ENCODE measurements around the gene CDH4. TPM values are rescaled to one million over a fixed set of nuclear protein-coding genes. Genes with fewer than 3 reads are reported as not detected.

The CDH4 gene
- total RNA-seq, 4 donors from 2014 or later = under 0.01 to 0.56 (median 0.19) TPM; not detected in 1

DNA sequence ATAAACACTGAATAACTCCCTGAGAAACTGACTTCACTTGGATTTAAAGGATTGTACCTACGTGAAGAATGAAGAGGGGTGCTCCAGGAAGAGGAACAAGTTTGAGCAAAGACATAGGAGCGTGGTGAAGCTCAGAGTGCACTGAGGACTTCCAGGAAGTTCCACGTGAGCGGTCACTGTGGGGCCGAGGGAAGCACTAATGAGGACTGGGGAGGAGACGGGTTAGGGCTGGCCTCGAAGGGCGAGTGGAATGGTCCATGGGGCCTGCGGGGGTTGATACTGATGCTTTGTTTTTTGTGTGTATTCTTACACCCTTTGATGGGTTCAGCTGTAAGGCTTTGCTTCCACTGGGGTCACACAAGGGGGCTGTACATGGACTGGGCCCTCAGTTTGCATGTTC lies 91.9 kb downstream of the CDH4 start:
- DNase-seq (ENCODE audit: low spot score) = no peak
- ATAC-seq (ENCODE audit: low FRiP score) = no peak
- TF ChIP-seq, protein P1, sequence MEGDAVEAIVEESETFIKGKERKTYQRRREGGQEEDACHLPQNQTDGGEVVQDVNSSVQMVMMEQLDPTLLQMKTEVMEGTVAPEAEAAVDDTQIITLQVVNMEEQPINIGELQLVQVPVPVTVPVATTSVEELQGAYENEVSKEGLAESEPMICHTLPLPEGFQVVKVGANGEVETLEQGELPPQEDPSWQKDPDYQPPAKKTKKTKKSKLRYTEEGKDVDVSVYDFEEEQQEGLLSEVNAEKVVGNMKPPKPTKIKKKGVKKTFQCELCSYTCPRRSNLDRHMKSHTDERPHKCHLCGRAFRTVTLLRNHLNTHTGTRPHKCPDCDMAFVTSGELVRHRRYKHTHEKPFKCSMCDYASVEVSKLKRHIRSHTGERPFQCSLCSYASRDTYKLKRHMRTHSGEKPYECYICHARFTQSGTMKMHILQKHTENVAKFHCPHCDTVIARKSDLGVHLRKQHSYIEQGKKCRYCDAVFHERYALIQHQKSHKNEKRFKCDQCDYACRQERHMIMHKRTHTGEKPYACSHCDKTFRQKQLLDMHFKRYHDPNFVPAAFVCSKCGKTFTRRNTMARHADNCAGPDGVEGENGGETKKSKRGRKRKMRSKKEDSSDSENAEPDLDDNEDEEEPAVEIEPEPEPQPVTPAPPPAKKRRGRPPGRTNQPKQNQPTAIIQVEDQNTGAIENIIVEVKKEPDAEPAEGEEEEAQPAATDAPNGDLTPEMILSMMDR (IDR thresholded peaks at IDR 0.05) = no peak

DNA sequence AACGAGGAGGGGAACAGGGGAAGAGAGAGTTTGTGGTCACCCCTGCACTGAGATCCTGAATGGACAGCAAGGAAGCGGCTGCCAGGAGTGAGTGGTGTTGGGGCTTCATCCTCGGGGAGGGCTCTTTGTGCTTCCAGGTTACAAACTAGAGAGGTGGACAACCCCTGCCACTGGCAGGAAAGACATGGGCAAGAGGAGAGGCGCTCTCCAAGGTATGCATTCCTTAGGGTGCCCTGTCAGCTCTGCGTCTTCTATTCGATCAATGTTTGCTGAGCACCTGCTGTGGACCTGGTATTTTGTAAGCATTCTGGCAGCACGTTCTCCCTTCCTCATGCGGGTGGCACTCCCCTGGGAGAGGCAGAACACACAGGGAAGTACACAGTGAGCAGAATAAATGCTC lies 93.6 kb downstream of the CDH4 start:
- ATAC-seq (ENCODE audit: low FRiP score) (no peak), DNase-seq (ENCODE audit: low spot score) (no peak)
- TF ChIP-seq, protein P1 (IDR thresholded peaks at IDR 0.05) = no peak

DNA sequence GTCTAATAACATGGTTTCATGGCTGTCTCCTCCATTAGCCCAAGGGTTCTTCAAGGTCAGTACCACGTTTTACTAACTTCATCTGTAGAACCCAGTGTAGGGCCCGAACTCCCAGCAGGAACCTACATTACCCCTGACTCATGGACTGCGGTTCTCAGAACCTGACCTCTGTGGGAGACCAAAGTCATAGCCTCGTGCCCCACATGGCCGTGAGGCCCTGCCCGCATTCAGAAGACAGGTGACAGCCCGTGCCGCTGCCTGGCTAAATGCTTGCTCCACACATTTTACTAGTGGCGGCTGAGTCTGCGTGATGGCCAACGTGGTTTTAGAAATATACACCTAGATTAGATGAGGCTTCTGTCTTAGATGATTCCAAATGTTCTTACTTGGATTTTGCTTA lies 94.9 kb downstream of the CDH4 start:
- TF ChIP-seq, protein P1 (IDR thresholded peaks at IDR 0.05) = no peak
- DNase-seq (ENCODE audit: low spot score) (no peak), ATAC-seq (ENCODE audit: low FRiP score) (no peak)

DNA sequence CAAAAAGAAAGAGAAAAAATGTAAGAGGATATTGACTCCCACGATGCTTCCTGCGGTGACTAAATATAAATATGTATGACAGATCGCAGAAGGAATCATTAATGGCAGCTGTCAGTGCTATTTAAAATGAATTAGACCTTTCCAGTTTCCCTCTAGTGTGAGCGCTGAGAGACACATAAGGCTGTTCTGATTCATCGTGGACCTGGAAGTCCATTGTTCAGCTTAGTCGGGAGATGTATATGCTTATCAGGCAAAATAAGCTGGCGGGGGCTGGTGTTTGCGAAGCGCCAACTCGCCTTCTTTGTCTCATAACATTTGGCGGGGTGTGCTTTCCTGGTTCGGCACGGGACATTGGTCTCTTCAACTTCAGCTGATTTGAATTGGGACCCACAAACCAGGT lies 95.4 kb downstream of the CDH4 start:
- TF ChIP-seq, protein P1 (IDR thresholded peaks at IDR 0.05) = no peak
- DNase-seq (ENCODE audit: low spot score) = no peak
- no peak for ATAC-seq (ENCODE audit: low FRiP score)

DNA sequence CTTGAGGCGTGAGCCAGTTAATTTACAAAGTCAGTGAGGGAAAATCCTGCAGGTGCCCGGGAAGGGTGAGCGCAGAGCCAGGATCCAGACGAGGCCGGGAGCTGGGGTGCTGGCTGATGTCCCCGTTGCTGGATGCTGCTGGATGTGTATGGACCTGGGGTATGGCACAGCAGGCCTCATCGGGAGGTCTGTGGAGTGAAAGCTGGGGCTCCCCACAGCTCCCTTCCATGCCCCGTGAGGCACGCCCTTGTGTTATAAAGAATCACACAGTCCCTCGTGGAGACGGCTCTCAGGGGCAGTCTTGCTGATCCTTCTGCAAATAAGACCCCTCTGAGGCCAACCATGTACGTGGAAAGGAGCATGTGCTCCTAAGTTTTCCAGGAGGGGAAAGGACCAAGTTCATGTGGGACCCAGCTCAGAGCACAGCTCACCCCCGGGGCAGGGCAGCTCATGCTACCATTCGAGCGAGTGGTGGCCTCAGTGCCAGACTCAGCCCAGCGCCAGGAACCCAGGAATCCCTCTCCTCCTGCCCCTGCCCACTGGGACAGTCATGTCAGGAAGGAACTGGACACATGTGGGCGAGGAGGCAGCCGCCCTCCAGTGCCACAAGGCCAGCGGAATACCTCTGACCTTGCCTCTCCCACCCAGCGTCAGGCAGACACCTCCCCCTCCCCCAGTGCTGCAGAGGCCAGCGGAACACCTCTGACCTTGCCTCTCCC lies 97.5 kb downstream of the CDH4 start:
- no peak for DNase-seq (ENCODE audit: low spot score)
- TF ChIP-seq, protein P1 (IDR thresholded peaks at IDR 0.05) = no peak
- ATAC-seq (ENCODE audit: low FRiP score) = no peak

DNA sequence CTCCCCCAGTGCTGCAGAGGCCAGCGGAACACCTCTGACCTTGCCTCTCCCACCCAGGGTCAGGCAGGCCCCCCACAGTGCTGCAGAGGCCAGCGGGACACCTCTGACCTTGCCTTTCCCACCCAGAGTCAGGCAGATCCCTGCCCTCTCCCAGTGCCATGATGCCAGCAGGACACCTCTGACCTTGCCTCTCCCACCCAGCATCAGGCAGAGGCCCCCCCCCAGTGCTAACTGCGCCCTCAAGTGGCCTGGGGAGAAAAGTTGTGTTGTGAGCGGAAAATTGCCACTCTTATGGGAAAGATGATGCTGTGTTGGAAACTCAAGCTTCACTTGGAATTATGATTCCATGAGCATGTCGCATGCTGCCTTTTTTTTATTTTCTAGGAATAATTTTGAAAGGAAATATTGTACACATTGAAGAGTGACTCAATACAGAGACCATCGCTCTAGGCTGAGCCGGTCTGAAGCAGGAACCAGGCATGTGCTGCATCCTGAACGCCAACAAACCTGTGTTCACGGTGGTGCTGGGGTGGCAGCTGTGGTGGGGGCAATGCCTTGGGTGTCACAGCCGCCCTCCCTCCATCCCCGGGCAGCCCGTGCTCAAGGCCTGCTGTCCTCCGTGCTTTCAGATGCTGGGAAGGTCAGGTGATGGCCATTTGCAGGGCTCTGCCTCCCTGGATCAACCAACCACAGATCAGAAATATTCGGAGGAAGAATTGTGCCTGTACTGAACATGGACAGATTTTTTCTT lies 98.6 kb downstream of the CDH4 start:
- DNase-seq (ENCODE audit: low spot score) (no peak), ATAC-seq (ENCODE audit: low FRiP score) (no peak)
- TF ChIP-seq, protein P1 (IDR thresholded peaks at IDR 0.05) = no peak
